Measurements from ENCODE around the gene SH3GL1.

SH3GL1 gene

GRCh38 chr19:4415352-4415751 lies 15.0 kb upstream of the SH3GL1 start:
- TF ChIP-seq ZNF274 (IDR thresholded peaks at IDR 0.05; ENCODE audit: low read depth, low read length) (no peak), SUZ12 (IDR thresholded peaks at IDR 0.05; ENCODE audit: extremely low read depth, insufficient read depth, insufficient read length) (no peak), YY1 (IDR thresholded peaks at IDR 0.05; ENCODE audit: insufficient read depth, insufficient read length) (no peak)

GRCh38 chr19:4414800-4415321 lies 14.5 kb upstream of the SH3GL1 start:
- Histone ChIP-seq H3K27me3 (ENCODE audit: insufficient read depth, insufficient read length) (no peaks in the 10 kb centered on the region), H3K4me3 (ENCODE audit: insufficient read length, low read depth) (no peak overlapping the region), H3K4me1 (ENCODE audit: insufficient read depth, insufficient read length) (peaks cover 15% of the 10 kb centered on the region), H3K36me3 (ENCODE audit: insufficient read depth, insufficient read length, low read length) (peaks cover 87% of the 10 kb centered on the region), H3K9ac (ENCODE audit: insufficient read length, low read depth) (peak overlapping the region; percentile 24), H3K9me3 (ENCODE audit: insufficient read depth, low read length) (no peaks in the 10 kb centered on the region)
- no peak for DNase-seq (ENCODE audit: low read depth, low spot score)
- TF ChIP-seq YY1 (IDR thresholded peaks at IDR 0.05; ENCODE audit: insufficient read depth, insufficient read length) (no peak), ZNF274 (IDR thresholded peaks at IDR 0.05; ENCODE audit: low read depth, low read length) (no peak), SUZ12 (IDR thresholded peaks at IDR 0.05; ENCODE audit: extremely low read depth, insufficient read depth, insufficient read length) (no peak)

More at GRCh38 chr19:4415352-4415751, 15.0 kb upstream of the SH3GL1 start:
- Histone ChIP-seq H3K4me1 (ENCODE audit: insufficient read depth, insufficient read length) (peaks cover 13% of the 10 kb centered on the region), H3K36me3 (ENCODE audit: insufficient read depth, insufficient read length, low read length) (peaks cover 87% of the 10 kb centered on the region), H3K4me3 (ENCODE audit: insufficient read length, low read depth) (no peak overlapping the region), H3K27me3 (ENCODE audit: insufficient read depth, insufficient read length) (no peaks in the 10 kb centered on the region), H3K9ac (ENCODE audit: insufficient read length, low read depth) (peak overlapping the region; percentile 24), H3K9me3 (ENCODE audit: insufficient read depth, low read length) (no peaks in the 10 kb centered on the region)
- peak; percentile 39 for DNase-seq (ENCODE audit: low read depth, low spot score)

- Histone ChIP-seq H3K36me3 (ENCODE audit: insufficient read depth, insufficient read length, low read length) (peaks cover 88% of the 10 kb centered on the region), H3K27me3 (ENCODE audit: insufficient read depth, insufficient read length) (no peaks in the 10 kb centered on the region), H3K9ac (ENCODE audit: insufficient read length, low read depth) (peak overlapping the region; percentile 24), H3K4me1 (ENCODE audit: insufficient read depth, insufficient read length) (peaks cover 21% of the 10 kb centered on the region), H3K9me3 (ENCODE audit: insufficient read depth, low read length) (no peaks in the 10 kb centered on the region), H3K4me3 (ENCODE audit: insufficient read length, low read depth) (no peak overlapping the region)
- no peak for TF ChIP-seq SUZ12 (IDR thresholded peaks at IDR 0.05; ENCODE audit: extremely low read depth, insufficient read depth, insufficient read length)
- TF ChIP-seq YY1 (IDR thresholded peaks at IDR 0.05; ENCODE audit: insufficient read depth, insufficient read length), result no peak
- TF ChIP-seq ZNF274 (IDR thresholded peaks at IDR 0.05; ENCODE audit: low read depth, low read length), result no peak
- no peak for DNase-seq (ENCODE audit: low read depth, low spot score)
Observed at GRCh38 chr19:4414144-4414799, 13.9 kb upstream of the SH3GL1 start.

- Histone ChIP-seq H3K9me3 (ENCODE audit: insufficient read depth, low read length) (no peaks in the 10 kb centered on the region), H3K36me3 (ENCODE audit: insufficient read depth, insufficient read length, low read length) (peaks cover 85% of the 10 kb centered on the region), H3K4me3 (ENCODE audit: insufficient read length, low read depth) (no peak overlapping the region), H3K27me3 (ENCODE audit: insufficient read depth, insufficient read length) (no peaks in the 10 kb centered on the region), H3K4me1 (ENCODE audit: insufficient read depth, insufficient read length) (peaks cover 21% of the 10 kb centered on the region), H3K9ac (ENCODE audit: insufficient read length, low read depth) (no peak overlapping the region)
- TF ChIP-seq ZNF274 (IDR thresholded peaks at IDR 0.05; ENCODE audit: low read depth, low read length) (no peak), YY1 (IDR thresholded peaks at IDR 0.05; ENCODE audit: insufficient read depth, insufficient read length) (no peak)
- no peak for DNase-seq (ENCODE audit: low read depth, low spot score)
Observed at GRCh38 chr19:4413588-4413987, 13.2 kb upstream of the SH3GL1 start.

- Histone ChIP-seq H3K27me3 (ENCODE audit: insufficient read depth, insufficient read length) (no peaks in the 10 kb centered on the region), H3K9me3 (ENCODE audit: insufficient read depth, low read length) (no peaks in the 10 kb centered on the region), H3K4me1 (ENCODE audit: insufficient read depth, insufficient read length) (peaks cover 15% of the 10 kb centered on the region), H3K4me3 (ENCODE audit: insufficient read length, low read depth) (peak overlapping the region; percentile 20), H3K9ac (ENCODE audit: insufficient read length, low read depth) (peak overlapping the region; percentile 68), H3K36me3 (ENCODE audit: insufficient read depth, insufficient read length, low read length) (peaks cover 76% of the 10 kb centered on the region)
- TF ChIP-seq YY1 (IDR thresholded peaks at IDR 0.05; ENCODE audit: insufficient read depth, insufficient read length) (no peak), ZNF274 (IDR thresholded peaks at IDR 0.05; ENCODE audit: low read depth, low read length) (no peak), SUZ12 (IDR thresholded peaks at IDR 0.05; ENCODE audit: extremely low read depth, insufficient read depth, insufficient read length) (no peak)
- DNase-seq (ENCODE audit: low read depth, low spot score), result peak; percentile 95
Observed at GRCh38 chr19:4409123-4409933, 9.0 kb upstream of the SH3GL1 start.

- Histone ChIP-seq H3K4me3 (ENCODE audit: insufficient read length, low read depth) (no peak overlapping the region), H3K9ac (ENCODE audit: insufficient read length, low read depth) (peak overlapping the region; percentile 3), H3K27me3 (ENCODE audit: insufficient read depth, insufficient read length) (no peaks in the 10 kb centered on the region), H3K9me3 (ENCODE audit: insufficient read depth, low read length) (no peaks in the 10 kb centered on the region), H3K36me3 (ENCODE audit: insufficient read depth, insufficient read length, low read length) (peaks cover 59% of the 10 kb centered on the region), H3K4me1 (ENCODE audit: insufficient read depth, insufficient read length) (peaks cover 12% of the 10 kb centered on the region)
- TF ChIP-seq SUZ12 (IDR thresholded peaks at IDR 0.05; ENCODE audit: extremely low read depth, insufficient read depth, insufficient read length) (no peak), ZNF274 (IDR thresholded peaks at IDR 0.05; ENCODE audit: low read depth, low read length) (no peak), YY1 (IDR thresholded peaks at IDR 0.05; ENCODE audit: insufficient read depth, insufficient read length) (no peak)
- no peak for DNase-seq (ENCODE audit: low read depth, low spot score)
Observed at GRCh38 chr19:4406626-4407025, 6.3 kb upstream of the SH3GL1 start.

GRCh38 chr19:4405977-4406376 lies 5.6 kb upstream of the SH3GL1 start:
- no peaks in the 10 kb centered on the region for H3K27me3 ChIP-seq (ENCODE audit: insufficient read depth, insufficient read length)
- H3K4me3 ChIP-seq (ENCODE audit: insufficient read length, low read depth), result no peak overlapping the region
- no peaks in the 10 kb centered on the region for H3K9me3 ChIP-seq (ENCODE audit: insufficient read depth, low read length)
- H3K9ac ChIP-seq (ENCODE audit: insufficient read length, low read depth), result no peak overlapping the region
- DNase-seq (ENCODE audit: low read depth, low spot score), result no peak
- peaks cover 12% of the 10 kb centered on the region for H3K4me1 ChIP-seq (ENCODE audit: insufficient read depth, insufficient read length)
- peaks cover 53% of the 10 kb centered on the region for H3K36me3 ChIP-seq (ENCODE audit: insufficient read depth, insufficient read length, low read length)
- no peak for TF ChIP-seq YY1 (IDR thresholded peaks at IDR 0.05; ENCODE audit: insufficient read depth, insufficient read length)
- TF ChIP-seq ZNF274 (IDR thresholded peaks at IDR 0.05; ENCODE audit: low read depth, low read length), result no peak
- no peak for TF ChIP-seq SUZ12 (IDR thresholded peaks at IDR 0.05; ENCODE audit: extremely low read depth, insufficient read depth, insufficient read length)
